GM18511 (cell line): Measurements from ENCODE around the gene ANKRD31.
"Not testable (repeated sequence)": the region's sequence is repeated elsewhere in the genome, so short reads cannot be mapped to it uniquely, and the experiment has no call there.

Experiments used
- ATAC-seq: cut with Tn5 transposase; IDR thresholded peaks from one replicate; pipeline ENCODE4 v1.9.1; 2021; ENCODE audit warnings: mild to moderate bottlenecking, moderate library complexity; ENCODE audit not compliant: unreplicated experiment

The ANKRD31 gene

GRCh38 chr5:75152860-75153259, 83.8 kb downstream of the ANKRD31 start:
- ATAC-seq, result no peak

- ATAC-seq, result no peak
These were observed 88.6 kb downstream of the ANKRD31 start for GRCh38 chr5:75148051-75148450.

- ATAC-seq, result no peak
These were observed 94.0 kb downstream of the ANKRD31 start for GRCh38 chr5:75142566-75143136.

GRCh38 chr5:75140277-75140676, 96.4 kb downstream of the ANKRD31 start:
- ATAC-seq, result no peak

- ATAC-seq, result no peak
These were observed 98.0 kb downstream of the ANKRD31 start for GRCh38 chr5:75138689-75139088.

GRCh38 chr5:75130818-75131349, 105.8 kb downstream of the ANKRD31 start:
- no peak for ATAC-seq

- ATAC-seq, result no peak
These were observed 119.8 kb downstream of the ANKRD31 start for GRCh38 chr5:75116856-75117255.

- ATAC-seq, result not testable (repeated sequence)
These were observed 122.4 kb downstream of the ANKRD31 start for GRCh38 chr5:75114311-75114710.

GRCh38 chr5:75113354-75114113, 123.1 kb downstream of the ANKRD31 start:
- no peak for ATAC-seq

GRCh38 chr5:75108931-75109596, 127.6 kb downstream of the ANKRD31 start:
- ATAC-seq, result no peak

- ATAC-seq, result no peak
These were observed 128.2 kb downstream of the ANKRD31 start for GRCh38 chr5:75108515-75108914.

- ATAC-seq, result not testable (repeated sequence)
These were observed 140.7 kb downstream of the ANKRD31 start for GRCh38 chr5:75095956-75096355.

- no peak for ATAC-seq
These were observed 145.1 kb downstream of the ANKRD31 start for GRCh38 chr5:75091597-75091996.

- ATAC-seq, result no peak
These were observed 147.0 kb downstream of the ANKRD31 start for GRCh38 chr5:75089662-75090061.

- no peak for ATAC-seq
These were observed 147.5 kb downstream of the ANKRD31 start for GRCh38 chr5:75089137-75089536.

- no peak for ATAC-seq
These were observed 148.0 kb downstream of the ANKRD31 start for GRCh38 chr5:75088648-75089047.

- ATAC-seq, result no peak
These were observed 155.2 kb downstream of the ANKRD31 start for GRCh38 chr5:75081510-75081909.

GRCh38 chr5:75079346-75079745, 157.3 kb downstream of the ANKRD31 start:
- ATAC-seq, result not testable (repeated sequence)

- no peak for ATAC-seq
These were observed 158.7 kb downstream of the ANKRD31 start for GRCh38 chr5:75078027-75078426.

- no peak for ATAC-seq
These were observed 164.6 kb downstream of the ANKRD31 start for GRCh38 chr5:75072061-75072460.

GRCh38 chr5:75071100-75071499, 165.6 kb downstream of the ANKRD31 start:
- no peak for ATAC-seq

- no peak for ATAC-seq
These were observed 169.2 kb downstream of the ANKRD31 start for GRCh38 chr5:75067434-75067833.
